ENCODE measurements around the gene ABLIM1. TPM values are rescaled to one million over a fixed set of nuclear protein-coding genes. Genes with fewer than 3 reads are reported as not detected.

The ABLIM1 gene
- polyA plus RNA-seq, 1 donor from 2014 or later: 10.1 TPM

GRCh38 chr10:114504769-114505579, 153.1 kb downstream of the ABLIM1 start:
- Histone ChIP-seq H3K79me2 (replicated peaks; ENCODE audit: insufficient read depth, low read length) (no peaks in the 10 kb centered on the region), H3K4me3 (ENCODE audit: low read length) (no peak overlapping the region), H3K27me3 (ENCODE audit: insufficient read depth, low read depth, low read length) (no peaks in the 10 kb centered on the region), H3K9ac (ENCODE audit: low read length) (no peak overlapping the region), H3K9me3 (ENCODE audit: low read length) (no peaks in the 10 kb centered on the region), H3K4me2 (ENCODE audit: low read length) (no peak overlapping the region), H2AFZ (ENCODE audit: low read depth, low read length) (no peak overlapping the region), H4K20me1 (ENCODE audit: insufficient read depth) (no peaks in the 10 kb centered on the region), H3F3A (ENCODE audit: insufficient read depth, low read length, poor library complexity, severe bottlenecking) (no peaks in the 10 kb centered on the region), H3K27ac (ENCODE audit: low read length) (no peak overlapping the region), H3K9me2 (ENCODE audit: insufficient read depth, low read length) (no peaks in the 10 kb centered on the region), H3K36me3 (ENCODE audit: insufficient read depth, low read length) (no peaks in the 10 kb centered on the region)
- TF ChIP-seq TAF1 (IDR thresholded peaks at IDR 0.05; ENCODE audit: low read depth) (no peak), CTCF (IDR thresholded peaks at IDR 0.05; ENCODE audit: poor library complexity, severe bottlenecking) (no peak), REST (IDR thresholded peaks at IDR 0.05; ENCODE audit: borderline replicate concordance) (no peak), POLR2AphosphoS5 (IDR thresholded peaks at IDR 0.05) (no peak), EZH2 (IDR thresholded peaks at IDR 0.05; ENCODE audit: borderline replicate concordance, insufficient read depth, low read length, poor library complexity, severe bottlenecking) (no peak), EP300 (conservative IDR thresholded peaks at IDR 0.05; ENCODE audit: poor library complexity, severe bottlenecking) (no peak)

GRCh38 chr10:114502074-114502473, 156.0 kb downstream of the ABLIM1 start:
- Histone ChIP-seq H4K20me1 (ENCODE audit: insufficient read depth) (no peaks in the 10 kb centered on the region), H3K27me3 (ENCODE audit: insufficient read depth, low read depth, low read length) (no peaks in the 10 kb centered on the region), H3K9me2 (ENCODE audit: insufficient read depth, low read length) (no peaks in the 10 kb centered on the region), H3K36me3 (ENCODE audit: insufficient read depth, low read length) (no peaks in the 10 kb centered on the region), H3K9ac (ENCODE audit: low read length) (no peak overlapping the region), H3K4me2 (ENCODE audit: low read length) (no peak overlapping the region), H3K9me3 (ENCODE audit: low read length) (no peaks in the 10 kb centered on the region), H3K79me2 (replicated peaks; ENCODE audit: insufficient read depth, low read length) (no peaks in the 10 kb centered on the region), H3F3A (ENCODE audit: insufficient read depth, low read length, poor library complexity, severe bottlenecking) (no peaks in the 10 kb centered on the region), H2AFZ (ENCODE audit: low read depth, low read length) (no peak overlapping the region), H3K4me3 (ENCODE audit: low read length) (no peak overlapping the region), H3K27ac (ENCODE audit: low read length) (no peak overlapping the region)
- no peak for TF ChIP-seq EP300 (conservative IDR thresholded peaks at IDR 0.05; ENCODE audit: poor library complexity, severe bottlenecking)
- no peak for TF ChIP-seq EZH2 (IDR thresholded peaks at IDR 0.05; ENCODE audit: borderline replicate concordance, insufficient read depth, low read length, poor library complexity, severe bottlenecking)
- no peak for TF ChIP-seq CTCF (IDR thresholded peaks at IDR 0.05; ENCODE audit: poor library complexity, severe bottlenecking)
- TF ChIP-seq POLR2AphosphoS5 (IDR thresholded peaks at IDR 0.05): no peak
- no peak for TF ChIP-seq TAF1 (IDR thresholded peaks at IDR 0.05; ENCODE audit: low read depth)
- TF ChIP-seq RAD21 (conservative IDR thresholded peaks at IDR 0.05): no peak
- TF ChIP-seq MXI1 (conservative IDR thresholded peaks at IDR 0.05; ENCODE audit: poor library complexity, severe bottlenecking): no peak
- TF ChIP-seq REST (IDR thresholded peaks at IDR 0.05; ENCODE audit: borderline replicate concordance): no peak
- no peak for TF ChIP-seq SMC3 (conservative IDR thresholded peaks at IDR 0.05; ENCODE audit: poor library complexity)
